Lung microvascular endothelial cell (primary cell): ENCODE results near the gene ETS2. TPM values are rescaled to one million over a fixed set of nuclear protein-coding genes. Genes with fewer than 3 reads are reported as not detected.
"Not testable (repeated sequence)": the region's sequence is repeated elsewhere in the genome, so short reads cannot be mapped to it uniquely, and the experiment has no call there.

ENCODE experiments used
- DNase-seq, 2 donors: peaks; one replicate each; pipeline versions ENCODE4 v3.0.0 to v3.0.0-alpha.2; 2010; ENCODE audit warnings: low read depth in 2 of 2
- total RNA-seq: library from RNA; depleted of rRNA; stranded (reverse); fragments of >200 nt; gene quantifications from 2 replicates; pipeline ENCODE4 v1.2.1, GENCODE V29; 2014

Gene ETS2
- total RNA-seq, 1 donor from 2014 or later, result 20.2 TPM

- no peak for DNase-seq
Measured at GRCh38 chr21:38834725-38835124, 29.0 kb downstream of the ETS2 start.

DNA sequence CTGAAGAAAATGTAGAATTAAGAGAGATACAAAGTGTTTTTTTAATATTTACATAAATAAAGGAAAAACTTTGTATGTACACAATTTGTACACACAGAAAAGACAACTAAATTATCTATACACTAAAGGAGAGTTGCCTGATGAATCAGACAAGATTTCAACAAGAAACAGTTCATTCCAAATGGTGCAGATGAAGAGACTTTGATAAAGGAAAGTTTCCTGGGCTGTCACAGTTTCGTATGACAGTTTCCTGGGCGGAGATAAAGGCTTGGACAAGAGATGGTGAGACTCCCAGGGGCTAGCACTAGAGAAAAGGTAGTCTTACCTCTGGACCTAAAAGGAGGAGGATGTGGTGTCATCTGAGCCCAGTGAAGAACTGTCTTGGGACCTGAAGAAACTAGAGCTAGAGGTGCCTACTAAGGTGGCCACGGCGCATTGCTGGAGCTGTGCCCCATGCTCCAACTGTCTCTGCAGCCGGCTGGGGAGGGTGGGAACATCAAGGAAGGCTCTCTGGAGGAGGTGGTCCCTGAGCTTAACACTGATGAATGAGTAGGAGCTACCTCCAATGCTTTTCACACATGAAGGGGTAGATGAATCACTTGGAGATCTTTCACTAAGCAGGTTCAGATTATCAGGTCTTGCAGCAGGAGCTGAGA lies 32.2 kb downstream of the ETS2 start:
- no peak for DNase-seq

- DNase-seq, result no peak
Measured at GRCh38 chr21:38838598-38839327, 33.0 kb downstream of the ETS2 start.

- peak in 1 of 2 donors; percentile 70 for DNase-seq
Measured at GRCh38 chr21:38839328-38840286, 33.9 kb downstream of the ETS2 start.

- DNase-seq, result no peak
Measured at GRCh38 chr21:38840456-38841300, 34.9 kb downstream of the ETS2 start.

GRCh38 chr21:38841472-38841871 lies 35.7 kb downstream of the ETS2 start:
- DNase-seq, result no peak

DNA sequence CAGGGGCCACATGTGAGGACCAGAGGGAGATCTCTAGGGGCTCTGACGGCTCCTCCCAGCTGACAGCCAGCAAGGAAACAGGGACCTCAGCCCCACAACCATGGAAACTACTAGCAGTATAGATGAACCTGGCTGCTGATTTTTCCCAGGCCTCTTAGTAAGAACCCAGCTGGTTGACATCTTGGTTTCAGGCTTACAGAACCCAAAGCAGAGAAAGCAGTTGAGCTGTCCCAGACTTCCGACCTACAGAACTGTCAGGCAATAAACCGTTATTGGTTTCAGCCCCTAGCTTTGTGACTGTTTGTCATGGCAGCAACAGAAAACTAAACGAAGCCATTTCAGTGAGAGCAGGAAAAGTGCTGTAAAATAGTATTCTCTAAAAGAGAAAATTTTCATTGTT lies 36.4 kb downstream of the ETS2 start:
- no peak for DNase-seq

DNA sequence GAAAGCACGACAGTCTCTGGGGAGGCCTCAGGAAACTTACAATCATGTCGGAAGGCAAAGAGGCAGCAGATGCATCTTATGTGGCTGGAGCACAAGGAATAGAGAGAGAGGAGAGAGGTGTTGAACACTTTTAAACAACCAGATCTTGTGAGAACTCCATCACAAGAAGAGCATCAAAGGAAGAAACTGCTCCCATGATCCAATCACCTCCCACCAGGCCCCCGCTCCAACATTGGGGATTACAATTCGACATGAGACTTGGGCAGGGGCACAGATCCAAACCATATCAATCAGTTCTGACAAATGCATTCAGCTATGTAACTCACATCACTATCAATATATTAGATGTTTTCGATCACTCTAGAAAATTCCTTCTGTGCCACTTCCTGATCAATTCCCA lies 37.6 kb downstream of the ETS2 start:
- no peak for DNase-seq

GRCh38 chr21:38843806-38844503 lies 38.2 kb downstream of the ETS2 start:
- peak in 1 of 2 donors; percentile 44 for DNase-seq

DNA sequence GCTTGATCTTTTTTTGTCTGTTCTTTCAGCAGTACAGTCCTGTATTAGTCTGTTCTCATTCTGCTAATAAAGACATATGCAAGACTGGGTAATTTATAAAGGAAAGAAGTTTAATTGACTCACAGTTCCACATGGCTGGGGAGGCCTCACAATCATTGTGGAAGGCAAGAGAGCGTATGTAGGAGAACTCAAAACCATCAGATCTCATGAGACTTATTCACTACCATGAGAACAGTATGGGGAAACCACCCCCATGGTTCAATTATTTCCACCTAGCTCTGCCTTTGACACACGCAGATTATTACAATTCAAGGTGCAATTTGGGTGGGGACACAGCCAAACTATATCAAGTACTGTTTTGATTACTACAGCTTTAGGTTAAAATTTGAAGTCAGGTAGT lies 39.6 kb downstream of the ETS2 start:
- not testable (repeated sequence) for DNase-seq

- DNase-seq, result peak in 1 of 2 donors; percentile 15
Measured at GRCh38 chr21:38847556-38847955, 41.8 kb downstream of the ETS2 start.

DNA sequence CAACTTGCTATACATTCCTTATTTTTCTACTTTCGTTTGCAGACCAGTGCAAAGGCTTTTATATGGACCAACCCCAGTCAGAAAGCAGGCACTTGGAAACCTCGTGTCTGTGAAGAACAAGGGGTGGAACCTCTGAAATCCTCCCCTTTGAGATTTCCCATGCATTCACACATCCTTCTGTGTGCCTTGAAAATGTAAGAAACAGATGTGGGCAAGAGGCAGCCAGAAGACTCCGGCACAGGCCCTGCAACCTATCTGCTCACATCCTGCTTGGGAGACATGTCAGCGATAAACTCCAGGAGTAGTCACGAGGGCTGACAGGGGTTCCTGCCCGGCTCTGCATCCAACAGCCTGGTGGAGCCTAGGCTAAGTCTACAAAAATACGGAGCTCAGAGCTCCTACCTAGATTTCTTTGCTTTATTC lies 42.5 kb downstream of the ETS2 start:
- DNase-seq, result no peak

DNA sequence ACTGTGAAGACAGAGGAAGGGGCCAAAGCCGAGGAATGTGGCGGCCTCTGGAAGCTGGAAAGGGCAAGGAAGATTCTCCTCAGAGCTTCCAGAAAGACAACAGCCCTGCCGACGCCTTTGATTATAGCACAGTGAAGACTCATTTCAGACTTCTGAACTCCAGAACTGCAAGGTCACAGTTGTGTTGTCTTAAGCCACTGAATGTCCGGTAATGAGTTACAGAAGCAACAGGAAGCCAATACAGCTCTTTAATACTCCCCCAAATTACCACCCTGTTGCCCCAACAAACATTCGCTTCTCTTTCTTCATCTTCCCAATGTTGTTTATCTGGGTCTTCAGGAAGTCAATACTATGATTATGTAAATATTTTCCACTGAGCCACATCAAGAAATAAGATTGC lies 44.0 kb downstream of the ETS2 start:
- peak in 1 of 2 donors; percentile 37 for DNase-seq

GRCh38 chr21:38850277-38850951 lies 44.7 kb downstream of the ETS2 start:
- DNase-seq, result no peak

GRCh38 chr21:38851101-38851500 lies 45.4 kb downstream of the ETS2 start:
- DNase-seq, result peak in 1 of 2 donors; percentile 30

DNA sequence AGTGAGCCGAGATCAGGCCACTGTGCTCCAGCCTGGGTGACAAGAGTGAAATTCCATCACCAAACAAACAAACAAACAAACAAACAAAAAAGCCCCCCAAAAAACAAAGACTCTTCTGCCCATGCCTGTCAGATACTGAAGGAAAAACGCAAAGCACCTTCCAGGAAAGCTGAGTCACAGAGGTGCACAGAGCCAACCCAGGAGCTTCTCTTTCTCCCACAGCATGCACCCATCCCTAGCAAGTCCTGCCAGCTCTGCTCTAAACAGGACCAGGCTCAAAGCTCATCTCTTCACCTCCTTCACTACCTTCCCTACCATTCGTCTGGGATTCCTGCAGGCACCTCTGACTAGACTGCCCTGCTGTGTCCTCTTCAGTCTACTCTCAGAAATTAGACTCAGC lies 46.5 kb downstream of the ETS2 start:
- no peak for DNase-seq

DNA sequence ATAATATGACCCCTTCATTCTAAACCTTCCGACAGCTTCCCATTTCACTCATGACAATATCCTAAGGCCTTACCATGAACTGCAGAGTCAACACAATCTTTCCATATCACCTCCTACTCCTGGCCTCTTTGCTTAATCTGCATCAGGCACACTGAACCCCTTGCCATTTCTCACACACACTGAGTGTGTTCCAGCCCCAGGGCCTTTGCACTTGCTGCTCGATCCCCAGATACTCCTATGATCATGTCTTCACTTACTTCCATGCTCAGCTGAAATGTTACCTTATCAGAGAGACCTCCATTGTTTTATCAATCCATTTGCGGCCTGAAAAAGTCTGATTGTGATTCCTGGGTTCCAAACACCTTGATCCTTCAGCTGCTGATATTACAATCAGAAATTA lies 47.0 kb downstream of the ETS2 start:
- no peak for DNase-seq

- peak in 1 of 2 donors; percentile 93 for DNase-seq
Measured at GRCh38 chr21:38853421-38853919, 47.7 kb downstream of the ETS2 start.

- no peak for DNase-seq
Measured at GRCh38 chr21:38857152-38857825, 51.6 kb downstream of the ETS2 start.
